ENCODE measurements around the gene COX7C. TPM values are rescaled to one million over a fixed set of nuclear protein-coding genes. Genes with fewer than 3 reads are reported as not detected.

Gene COX7C
- total RNA-seq, 4 donors from 2014 or later = 515 to 818 (median 708) TPM

GRCh38 chr5:86579502-86579901, 38.2 kb upstream of the COX7C start:
- Histone ChIP-seq H3K4me3 (no peak overlapping the region), H3K27ac (no peak overlapping the region), H3K36me3 (no peaks in the 10 kb centered on the region), H3K4me1 (no peaks in the 10 kb centered on the region), H3K27me3 (no peaks in the 10 kb centered on the region), H3K9me3 (no peaks in the 10 kb centered on the region)
- no peak for ATAC-seq
- TF ChIP-seq CTCF (IDR thresholded peaks at IDR 0.05) (no peak), POLR2A (IDR thresholded peaks at IDR 0.05) (no peak), POLR2AphosphoS5 (IDR thresholded peaks at IDR 0.05) (no peak), EP300 (IDR thresholded peaks at IDR 0.05) (no peak)
- WGBS, 2 donors (ENCODE audit: low coverage in 1 of 2) = 71 to 75% methylated on average over 3 of the region's 3 CpGs

GRCh38 chr5:86596476-86596875, 21.3 kb upstream of the COX7C start:
- no peak overlapping the region for H3K27ac ChIP-seq
- H3K9me3 ChIP-seq = no peaks in the 10 kb centered on the region
- H3K4me1 ChIP-seq = no peaks in the 10 kb centered on the region
- H3K4me3 ChIP-seq = no peak overlapping the region
- no peaks in the 10 kb centered on the region for H3K36me3 ChIP-seq
- TF ChIP-seq POLR2A (IDR thresholded peaks at IDR 0.05) = no peak
- no peak for TF ChIP-seq CTCF (IDR thresholded peaks at IDR 0.05)
- TF ChIP-seq EP300 (IDR thresholded peaks at IDR 0.05) = no peak
- no peak for TF ChIP-seq POLR2AphosphoS5 (IDR thresholded peaks at IDR 0.05)
- no peaks in the 10 kb centered on the region for H3K27me3 ChIP-seq
- ATAC-seq = no peak

GRCh38 chr5:86605881-86606280, 11.9 kb upstream of the COX7C start:
- Histone ChIP-seq H3K4me3 (no peak overlapping the region), H3K4me1 (no peaks in the 10 kb centered on the region), H3K27me3 (no peaks in the 10 kb centered on the region), H3K36me3 (no peaks in the 10 kb centered on the region), H3K27ac (no peak overlapping the region), H3K9me3 (no peaks in the 10 kb centered on the region)
- TF ChIP-seq POLR2AphosphoS5 (IDR thresholded peaks at IDR 0.05) (no peak), EP300 (IDR thresholded peaks at IDR 0.05) (no peak), POLR2A (IDR thresholded peaks at IDR 0.05) (no peak), CTCF (IDR thresholded peaks at IDR 0.05) (no peak)
- ATAC-seq = no peak
- 87 to 96% methylated on average over 3 of the region's 3 CpGs for WGBS, 2 donors (ENCODE audit: low coverage in 1 of 2)

GRCh38 chr5:86613455-86613854, 4.3 kb upstream of the COX7C start:
- TF ChIP-seq EP300 (IDR thresholded peaks at IDR 0.05) (no peak), CTCF (IDR thresholded peaks at IDR 0.05) (no peak), POLR2AphosphoS5 (IDR thresholded peaks at IDR 0.05) (no peak), POLR2A (IDR thresholded peaks at IDR 0.05) (no peak)
- Histone ChIP-seq H3K4me3 (no peak overlapping the region), H3K27ac (no peak overlapping the region), H3K27me3 (no peaks in the 10 kb centered on the region), H3K9me3 (no peaks in the 10 kb centered on the region), H3K4me1 (peaks cover 0 to under 1% (median 0%) of the 10 kb centered on the region in 3 donors), H3K36me3 (no peaks in the 10 kb centered on the region)
- ATAC-seq = no peak
- 85 to 92% methylated on average over 2 of the region's 2 CpGs for WGBS, 2 donors (ENCODE audit: low coverage in 1 of 2)

- 50 to 65% methylated on average over 6 of the region's 6 CpGs for WGBS, 2 donors (ENCODE audit: low coverage in 1 of 2)
- no peak for ATAC-seq
- no peaks in the 10 kb centered on the region for H3K27me3 ChIP-seq
- peak overlapping the region; percentile 70 to 91 for H3K4me3 ChIP-seq
- peak overlapping the region in 3 of 4 donors; percentile 90 to 95 (median 94) for H3K27ac ChIP-seq
- peaks cover 9 to 32% of the 10 kb centered on the region in 2 donors for H3K36me3 ChIP-seq
- no peaks in the 10 kb centered on the region for H3K9me3 ChIP-seq
- TF ChIP-seq CTCF (IDR thresholded peaks at IDR 0.05) (no peak), POLR2A (IDR thresholded peaks at IDR 0.05) (no peak), EP300 (IDR thresholded peaks at IDR 0.05) (no peak), POLR2AphosphoS5 (IDR thresholded peaks at IDR 0.05) (no peak)
- H3K4me1 ChIP-seq = peaks cover 0 to 16% (median 3%) of the 10 kb centered on the region in 3 donors
Measured at GRCh38 chr5:86617309-86617755, 409 bp upstream of the COX7C start.

Measured in gastroesophageal sphincter (tissue), 4 donors.